ENCODE results near the gene MVB12A.

GRCh38 chr19:17376935-17377600 lies 42.8 kb upstream of the MVB12A start, which contains the start of gene PLVAP:
- TF ChIP-seq CTCF (conservative IDR thresholded peaks at IDR 0.05; ENCODE audit: low read depth, low read length) (no peak), USF2 (IDR thresholded peaks at IDR 0.05; ENCODE audit: low read depth, low read length) (no peak), POLR2A (IDR thresholded peaks at IDR 0.05; ENCODE audit: low read depth, low read length) (no peak), CEBPB (IDR thresholded peaks at IDR 0.05; ENCODE audit: low read depth, low read length) (no peak), ELK1 (IDR thresholded peaks at IDR 0.05; ENCODE audit: borderline replicate concordance, low read depth, low read length) (no peak)
